Breast epithelium (tissue), 4 donors: ENCODE results near the gene RAPGEF1. TPM values are rescaled to one million over a fixed set of nuclear protein-coding genes. Genes with fewer than 3 reads are reported as not detected.

ENCODE experiments used
- DNase-seq, 2 donors: peaks; one replicate each; pipeline ENCODE4 v3.0.0-alpha.2; 2019; ENCODE audit warnings: low spot score in 2 of 2
- H3K27ac ChIP-seq, 2 donors: fragments of 200-600 bp; sonication (generic) in 1 of 2; one replicate each; pipeline ENCODE4 v1.5.1; 2016 to 2019; ENCODE audit warnings: mild to moderate bottlenecking in 1 of 2
- H3K27me3 ChIP-seq, 2 donors: fragments of 200-600 bp; sonication (generic) in 1 of 2; one replicate each; pipeline versions ENCODE4 v1.5.1 to v1.6.0; 2017 to 2019; ENCODE audit warnings: control low read depth in 1 of 2, mild to moderate bottlenecking in 1 of 2
- H3K36me3 ChIP-seq: fragments of 200-600 bp; one replicate; pipeline ENCODE4 v1.5.1; 2019
- H3K4me1 ChIP-seq, 2 donors: fragments of 200-600 bp; sonication (generic); one replicate each; pipeline ENCODE4 v1.5.1; 2016 to 2019; ENCODE audit warnings: control low read depth in 1 of 2
- H3K4me3 ChIP-seq, 3 donors: fragments of 200-600 bp; sonication (generic); 1 replicate in 2 of 3; 2 replicates in 1 of 3; pipeline ENCODE4 v1.5.1; 2016 to 2019; ENCODE audit warnings: mild to moderate bottlenecking in 3 of 3, moderate library complexity in 2 of 3
- H3K9me3 ChIP-seq, 2 donors: fragments of 200-600 bp; sonication (generic) in 1 of 2; one replicate each; pipeline ENCODE4 v1.5.1; 2016 to 2019; ENCODE audit warnings: control low read depth in 1 of 2
- POLR2A ChIP-seq: fragments of 450-650 bp; IDR thresholded peaks from one replicate; pipeline ENCODE4 v1.6.1; 2016; ENCODE audit warnings: antibody characterized with exemption, mild to moderate bottlenecking, moderate library complexity
- POLR2AphosphoS5 ChIP-seq, 3 donors: sonication (generic); formaldehyde crosslinking; IDR thresholded peaks; one replicate each; pipeline ENCODE4 v1.6.1; 2017; ENCODE audit warnings: antibody characterized with exemption in 3 of 3
- intact Hi-C: fragments of 100-400 bp; cut with DNase I; formaldehyde crosslinking; loops from one replicate; pipeline ENCODE4 v1.15.1; 2023; ENCODE audit warnings: low total_unique reads
- total RNA-seq, 3 donors: library from RNA; depleted of rRNA; stranded (reverse); fragments of >200 nt; gene quantifications; one replicate each; pipeline ENCODE4 v1.1.0, GENCODE V29; 2016
- TF ChIP-seq, protein P1 (sequence below), 3 donors: fragments of 450-650 bp; IDR thresholded peaks; one replicate each; pipeline ENCODE4 v1.5.1; 2016 to 2017; ENCODE audit warnings: antibody characterized with exemption in 3 of 3, mild to moderate bottlenecking in 3 of 3, moderate library complexity in 3 of 3

The RAPGEF1 gene
- total RNA-seq, 3 donors from 2014 or later, result 35.3 to 38.0 (median 37.3) TPM

DNA sequence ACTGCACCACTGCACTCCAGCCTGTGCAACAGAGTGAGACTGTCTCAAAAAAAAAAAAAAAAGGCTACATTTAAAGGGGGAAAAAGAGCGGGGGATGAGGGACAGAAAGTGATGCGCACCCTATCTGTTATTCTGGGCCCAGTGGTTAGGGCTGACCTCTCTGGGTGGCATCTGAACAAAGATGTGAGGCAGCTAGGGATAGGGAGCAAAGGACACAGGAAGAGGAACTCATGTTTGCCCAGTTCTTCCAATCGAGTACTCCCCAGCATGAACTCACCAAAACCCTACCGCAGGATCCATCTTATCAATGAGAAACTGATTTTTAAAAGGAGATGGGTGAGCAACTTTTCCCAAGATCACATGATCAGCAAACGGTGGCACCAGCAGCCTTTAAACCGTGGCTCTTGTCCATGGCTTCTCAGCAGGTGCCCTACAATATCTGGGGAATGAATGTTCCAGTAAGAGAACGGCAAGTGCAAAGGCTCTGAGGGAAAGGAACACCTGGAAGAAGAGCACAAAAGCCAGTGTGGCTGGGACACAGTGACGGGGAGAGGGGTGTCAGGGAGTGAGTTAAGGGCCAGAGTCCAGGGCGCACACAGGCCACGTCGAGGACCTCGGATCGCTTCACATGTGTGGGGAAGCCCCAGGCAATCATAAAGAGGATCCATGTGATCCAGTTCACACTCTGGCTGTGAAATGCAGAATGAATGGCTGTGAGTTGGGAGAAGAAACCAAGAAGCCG, 22.0 kb downstream of the RAPGEF1 start:
- intact Hi-C loops, result no loop called here
- Histone ChIP-seq H3K4me1 (no peaks in the 10 kb centered on the region), H3K4me3 (no peak overlapping the region)

DNA sequence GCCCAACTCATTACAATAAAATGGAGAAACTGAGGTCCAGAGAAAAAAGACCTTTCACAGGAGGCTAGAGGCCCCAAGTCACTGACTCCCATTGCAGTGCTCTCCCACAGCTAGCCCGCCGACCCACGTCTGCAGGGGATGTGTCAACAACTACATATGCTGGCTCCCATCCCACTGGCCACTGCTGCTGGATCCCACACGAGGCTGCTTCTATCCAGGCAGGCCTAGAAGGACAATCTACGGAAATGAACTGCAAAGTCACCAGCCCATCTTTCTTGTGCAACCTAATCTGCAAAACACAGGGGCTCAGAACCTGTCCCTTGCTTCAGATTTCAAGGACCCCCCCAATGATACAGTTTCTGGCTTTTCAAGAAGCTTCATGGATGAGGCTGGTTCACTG, 24.0 kb downstream of the RAPGEF1 start:
- TF ChIP-seq, protein P1, sequence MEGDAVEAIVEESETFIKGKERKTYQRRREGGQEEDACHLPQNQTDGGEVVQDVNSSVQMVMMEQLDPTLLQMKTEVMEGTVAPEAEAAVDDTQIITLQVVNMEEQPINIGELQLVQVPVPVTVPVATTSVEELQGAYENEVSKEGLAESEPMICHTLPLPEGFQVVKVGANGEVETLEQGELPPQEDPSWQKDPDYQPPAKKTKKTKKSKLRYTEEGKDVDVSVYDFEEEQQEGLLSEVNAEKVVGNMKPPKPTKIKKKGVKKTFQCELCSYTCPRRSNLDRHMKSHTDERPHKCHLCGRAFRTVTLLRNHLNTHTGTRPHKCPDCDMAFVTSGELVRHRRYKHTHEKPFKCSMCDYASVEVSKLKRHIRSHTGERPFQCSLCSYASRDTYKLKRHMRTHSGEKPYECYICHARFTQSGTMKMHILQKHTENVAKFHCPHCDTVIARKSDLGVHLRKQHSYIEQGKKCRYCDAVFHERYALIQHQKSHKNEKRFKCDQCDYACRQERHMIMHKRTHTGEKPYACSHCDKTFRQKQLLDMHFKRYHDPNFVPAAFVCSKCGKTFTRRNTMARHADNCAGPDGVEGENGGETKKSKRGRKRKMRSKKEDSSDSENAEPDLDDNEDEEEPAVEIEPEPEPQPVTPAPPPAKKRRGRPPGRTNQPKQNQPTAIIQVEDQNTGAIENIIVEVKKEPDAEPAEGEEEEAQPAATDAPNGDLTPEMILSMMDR (IDR thresholded peaks at IDR 0.05), result no peak
- no peak for TF ChIP-seq POLR2AphosphoS5 (IDR thresholded peaks at IDR 0.05)
- TF ChIP-seq POLR2A, result no peak
- Histone ChIP-seq H3K36me3 (no peaks in the 10 kb centered on the region), H3K4me1 (no peaks in the 10 kb centered on the region), H3K27me3 (no peaks in the 10 kb centered on the region), H3K27ac (no peak overlapping the region), H3K9me3 (no peaks in the 10 kb centered on the region), H3K4me3 (no peak overlapping the region)
- no peak for DNase-seq
- intact Hi-C loops, result no loop called here

More for the DNA sequence above, 22.0 kb downstream of the RAPGEF1 start:
- H3K27me3 ChIP-seq, result no peaks in the 10 kb centered on the region
- no peak for DNase-seq
- no peak for TF ChIP-seq POLR2A
- TF ChIP-seq POLR2AphosphoS5 (IDR thresholded peaks at IDR 0.05), result no peak
- TF ChIP-seq, protein P1 (IDR thresholded peaks at IDR 0.05), result no peak
- H3K9me3 ChIP-seq, result no peaks in the 10 kb centered on the region
- no peaks in the 10 kb centered on the region for H3K36me3 ChIP-seq
- peak overlapping the region in 1 of 2 donors; percentile 33 for H3K27ac ChIP-seq

DNA sequence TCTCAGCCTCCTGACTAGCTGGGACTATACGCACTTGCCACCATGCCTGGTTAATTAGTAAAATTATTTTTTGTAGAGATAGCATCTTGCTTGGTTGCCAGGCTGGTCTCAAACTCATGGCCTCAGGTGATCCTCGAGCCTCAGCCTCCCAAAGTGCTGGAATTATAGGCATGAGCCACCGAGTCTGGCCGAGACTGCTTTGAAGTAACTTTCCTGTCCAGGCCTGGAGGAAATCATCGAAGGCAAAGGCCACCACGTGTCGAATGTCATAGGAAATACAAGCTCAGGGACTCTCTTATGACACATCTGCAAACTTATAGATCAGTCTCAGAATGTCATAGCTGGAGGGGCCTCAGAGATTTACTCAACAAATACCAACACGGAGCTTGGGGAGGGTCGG, 25.1 kb downstream of the RAPGEF1 start:
- Histone ChIP-seq H3K4me1 (no peaks in the 10 kb centered on the region), H3K36me3 (no peaks in the 10 kb centered on the region), H3K4me3 (no peak overlapping the region), H3K27me3 (no peaks in the 10 kb centered on the region), H3K27ac (peak overlapping the region; percentile 74 to 75), H3K9me3 (no peaks in the 10 kb centered on the region)
- TF ChIP-seq POLR2A (no peak), POLR2AphosphoS5 (IDR thresholded peaks at IDR 0.05) (no peak)
- TF ChIP-seq, protein P1 (IDR thresholded peaks at IDR 0.05), result no peak
- intact Hi-C loops, result no loop called here
- no peak for DNase-seq

DNA sequence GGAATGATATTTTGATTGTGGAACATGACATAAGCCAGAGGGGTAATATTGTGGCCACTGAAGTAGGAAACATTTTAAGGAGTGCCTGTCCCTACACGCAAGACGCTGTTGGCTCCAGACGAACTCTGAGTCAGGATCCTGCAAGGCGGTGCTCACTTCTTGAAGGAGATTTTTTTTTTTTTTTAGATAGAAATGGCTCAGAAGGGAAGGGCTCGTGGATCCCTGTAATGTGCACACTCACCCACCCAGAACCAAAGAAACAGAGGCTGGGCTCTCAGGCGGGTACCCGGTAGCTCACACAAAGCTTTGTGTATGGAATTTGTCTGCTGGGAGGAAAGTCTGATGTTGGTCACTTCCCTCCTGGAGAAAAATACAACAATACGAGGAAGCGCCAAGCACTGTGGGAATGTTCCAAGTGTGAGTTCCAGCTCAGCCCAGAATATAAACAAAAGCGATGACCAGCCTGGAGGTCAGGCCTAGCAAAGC, 25.7 kb downstream of the RAPGEF1 start:
- H3K27ac ChIP-seq, result peak overlapping the region; percentile 73 to 75
- TF ChIP-seq POLR2AphosphoS5 (IDR thresholded peaks at IDR 0.05) (peak in 1 of 3 donors; percentile 36), POLR2A (no peak)
- TF ChIP-seq, protein P1 (IDR thresholded peaks at IDR 0.05), result no peak
- no peaks in the 10 kb centered on the region for H3K4me1 ChIP-seq
- intact Hi-C loops, result no loop called here
- no peaks in the 10 kb centered on the region for H3K36me3 ChIP-seq
- no peaks in the 10 kb centered on the region for H3K27me3 ChIP-seq
- H3K9me3 ChIP-seq, result no peaks in the 10 kb centered on the region
- peak in 1 of 2 donors; percentile 77 for DNase-seq
- no peak overlapping the region for H3K4me3 ChIP-seq

DNA sequence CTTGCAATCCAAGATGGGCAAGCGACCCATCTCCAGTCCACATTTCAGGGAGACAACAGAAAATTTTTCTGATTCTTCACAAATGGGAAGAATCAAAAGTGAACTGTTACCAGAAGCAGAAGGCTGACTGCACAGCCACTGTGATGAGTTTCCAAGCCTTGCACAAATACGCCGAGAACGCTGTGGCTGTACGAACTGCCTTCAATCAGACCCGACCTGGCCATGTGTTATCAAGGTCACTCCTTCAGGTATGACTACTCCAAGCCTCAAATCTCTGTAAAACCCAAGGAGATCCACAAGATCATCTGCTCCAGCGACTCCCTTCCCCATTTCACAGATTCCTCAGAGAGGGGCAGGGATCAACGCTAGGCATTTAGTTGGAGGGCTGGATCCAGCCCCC, 26.9 kb downstream of the RAPGEF1 start:
- peak overlapping the region; percentile 73 to 75 for H3K27ac ChIP-seq
- intact Hi-C loops, result no loop called here
- no peaks in the 10 kb centered on the region for H3K4me1 ChIP-seq

More for the DNA sequence above, 26.9 kb downstream of the RAPGEF1 start:
- no peak for DNase-seq
- no peak for TF ChIP-seq POLR2A
- TF ChIP-seq, protein P1 (IDR thresholded peaks at IDR 0.05), result no peak
- no peak for TF ChIP-seq POLR2AphosphoS5 (IDR thresholded peaks at IDR 0.05)
- no peaks in the 10 kb centered on the region for H3K27me3 ChIP-seq
- H3K36me3 ChIP-seq, result no peaks in the 10 kb centered on the region
- no peaks in the 10 kb centered on the region for H3K9me3 ChIP-seq
- no peak overlapping the region for H3K4me3 ChIP-seq
